Colonic mucosa (tissue), 4 donors: ENCODE results near the gene OR52H1. TPM values are rescaled to one million over a fixed set of nuclear protein-coding genes. Genes with fewer than 3 reads are reported as not detected.

Source experiments
- DNase-seq: peaks from one replicate; pipeline ENCODE4 v3.0.0-alpha.2; 2020
- H3K27ac ChIP-seq: fragments of 200-600 bp; one replicate; pipeline ENCODE4 v1.8.0; 2021
- H3K27me3 ChIP-seq: fragments of 200-600 bp; one replicate; pipeline ENCODE4 v1.8.0; 2021
- H3K36me3 ChIP-seq: fragments of 200-600 bp; one replicate; pipeline ENCODE4 v1.8.0; 2021
- H3K4me1 ChIP-seq: fragments of 200-600 bp; one replicate; pipeline ENCODE4 v1.8.0; 2021; ENCODE audit warnings: mild to moderate bottlenecking
- H3K4me3 ChIP-seq: fragments of 200-600 bp; one replicate; pipeline ENCODE4 v1.8.0; 2021
- H3K9ac ChIP-seq, 2 donors: one replicate each; pipeline ENCODE4 v1.7.0; 2013; ENCODE audit warnings: control low read depth in 2 of 2, low read depth in 2 of 2, low read length in 2 of 2
- H3K9me3 ChIP-seq: fragments of 200-600 bp; one replicate; pipeline ENCODE4 v1.8.0; 2021
- intact Hi-C: fragments of 100-400 bp; cut with DNase I; formaldehyde crosslinking; loops from one replicate; pipeline ENCODE4 v1.14.1; 2022
- total RNA-seq, 2 donors: library from RNA; stranded (reverse); fragmentation: NEBNext Ultra II Directional in 1 of 2; extraction: Animal tissue kit (Norgen Biotek cat#: 25700) in 1 of 2; gene quantifications; one replicate each; pipeline ENCODE4 v1.2.1, GENCODE V29; 2021
- TF ChIP-seq, protein P1 (sequence below): fragments of 200-600 bp; IDR thresholded peaks from one replicate; pipeline ENCODE4 v1.8.0; 2022; ENCODE audit warnings: antibody characterized with exemption, mild to moderate bottlenecking
- donor health status: healthy.
- donor health status: DM: no; HTN: no; CAD: no.
- donor health status: DM: no; HTN: no; CAD: no.

The OR52H1 gene
- total RNA-seq, 2 donors from 2014 or later = not detected

DNA sequence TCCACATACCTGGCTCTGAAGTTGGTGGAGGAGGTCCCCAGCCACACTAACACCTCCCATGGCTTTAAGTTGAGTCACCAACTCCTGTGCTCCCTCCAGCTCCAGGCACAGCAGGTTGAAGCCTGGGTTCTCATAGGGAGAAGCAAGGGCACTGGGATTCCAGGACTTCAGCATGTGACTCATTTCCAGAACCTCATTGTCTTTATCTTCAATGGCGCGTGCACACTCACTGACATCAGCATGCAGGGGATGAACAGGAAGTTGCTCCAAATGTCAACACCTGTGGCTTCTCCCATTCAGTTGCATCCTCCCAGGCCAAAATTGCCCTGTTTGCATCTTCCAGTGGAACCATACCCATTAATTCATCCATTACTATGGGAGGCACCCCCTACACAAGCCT lies 26.0 kb downstream of the OR52H1 start:
- Histone ChIP-seq H3K36me3 (no peaks in the 10 kb centered on the region), H3K27ac (no peak overlapping the region), H3K4me3 (no peak overlapping the region), H3K27me3 (no peaks in the 10 kb centered on the region), H3K9ac (no peak overlapping the region), H3K9me3 (no peaks in the 10 kb centered on the region), H3K4me1 (no peaks in the 10 kb centered on the region)
- intact Hi-C loops = no loop called here
- no peak for DNase-seq
- TF ChIP-seq, protein P1, sequence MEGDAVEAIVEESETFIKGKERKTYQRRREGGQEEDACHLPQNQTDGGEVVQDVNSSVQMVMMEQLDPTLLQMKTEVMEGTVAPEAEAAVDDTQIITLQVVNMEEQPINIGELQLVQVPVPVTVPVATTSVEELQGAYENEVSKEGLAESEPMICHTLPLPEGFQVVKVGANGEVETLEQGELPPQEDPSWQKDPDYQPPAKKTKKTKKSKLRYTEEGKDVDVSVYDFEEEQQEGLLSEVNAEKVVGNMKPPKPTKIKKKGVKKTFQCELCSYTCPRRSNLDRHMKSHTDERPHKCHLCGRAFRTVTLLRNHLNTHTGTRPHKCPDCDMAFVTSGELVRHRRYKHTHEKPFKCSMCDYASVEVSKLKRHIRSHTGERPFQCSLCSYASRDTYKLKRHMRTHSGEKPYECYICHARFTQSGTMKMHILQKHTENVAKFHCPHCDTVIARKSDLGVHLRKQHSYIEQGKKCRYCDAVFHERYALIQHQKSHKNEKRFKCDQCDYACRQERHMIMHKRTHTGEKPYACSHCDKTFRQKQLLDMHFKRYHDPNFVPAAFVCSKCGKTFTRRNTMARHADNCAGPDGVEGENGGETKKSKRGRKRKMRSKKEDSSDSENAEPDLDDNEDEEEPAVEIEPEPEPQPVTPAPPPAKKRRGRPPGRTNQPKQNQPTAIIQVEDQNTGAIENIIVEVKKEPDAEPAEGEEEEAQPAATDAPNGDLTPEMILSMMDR = no peak

DNA sequence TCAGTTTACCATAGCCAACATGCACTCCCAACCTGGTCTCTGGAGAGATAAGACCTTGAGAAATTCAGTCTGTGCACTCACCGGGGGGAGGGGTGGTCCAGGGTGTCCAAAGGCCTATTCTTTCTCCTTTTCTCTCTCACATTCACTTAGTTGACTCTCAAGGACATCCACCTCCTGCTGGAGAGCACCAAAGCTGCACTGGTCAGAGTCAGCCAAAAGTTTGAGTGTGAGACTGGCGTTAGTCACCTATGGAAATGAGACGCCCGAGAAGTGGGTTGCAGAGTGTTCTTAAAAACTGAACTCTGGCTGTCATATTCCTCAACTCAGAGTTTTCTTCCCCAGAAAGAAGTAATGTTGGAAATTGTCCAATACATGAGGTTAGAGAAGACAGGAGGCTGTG lies 26.8 kb downstream of the OR52H1 start:
- intact Hi-C loops = no loop called here
- no peaks in the 10 kb centered on the region for H3K4me1 ChIP-seq
- no peak overlapping the region for H3K9ac ChIP-seq
- DNase-seq = no peak
- H3K27ac ChIP-seq = no peak overlapping the region
- H3K36me3 ChIP-seq = no peaks in the 10 kb centered on the region
- no peaks in the 10 kb centered on the region for H3K27me3 ChIP-seq
- TF ChIP-seq, protein P1 = no peak
- no peak overlapping the region for H3K4me3 ChIP-seq
- no peaks in the 10 kb centered on the region for H3K9me3 ChIP-seq

DNA sequence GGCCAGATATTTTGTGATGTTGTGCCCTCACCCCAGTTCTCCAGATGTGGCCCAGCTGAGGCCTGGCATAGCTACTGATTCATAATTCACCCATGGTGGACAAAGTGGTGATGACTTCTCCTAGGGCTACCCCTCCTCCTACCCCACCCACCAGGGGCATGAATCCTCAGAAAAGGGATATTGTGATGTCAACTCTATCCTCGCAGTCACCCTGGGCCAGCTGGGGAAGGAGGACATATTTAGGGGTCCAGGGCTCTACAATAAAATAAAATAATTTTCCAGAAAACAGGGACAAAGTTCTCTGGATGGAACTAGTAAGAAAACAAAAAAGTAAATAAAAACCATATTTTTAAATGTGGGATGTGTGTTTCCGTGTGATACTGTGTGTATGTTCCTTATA lies 31.7 kb downstream of the OR52H1 start, which contains the start of gene UBQLNL:
Gene UBQLNL, minus strand, starts transcription at position 101 of the 400 bp plus-strand sequence. CDS start 258 bp downstream, outside the sequence.
- no peak within 1 kb of the TSS for H3K27ac ChIP-seq
- intact Hi-C loops = no loop called here
- H3K9me3 ChIP-seq = no peaks in the 10 kb centered on the region
- H3K9ac ChIP-seq = no peak within 1 kb of the TSS
- no peak for DNase-seq
- TF ChIP-seq, protein P1 = no peak
- no peaks in the 10 kb centered on the region for H3K27me3 ChIP-seq
- H3K4me1 ChIP-seq = no peaks in the 10 kb centered on the region
- H3K36me3 ChIP-seq = no peaks in the 10 kb centered on the region
- H3K4me3 ChIP-seq = no peak within 1 kb of the TSS

DNA sequence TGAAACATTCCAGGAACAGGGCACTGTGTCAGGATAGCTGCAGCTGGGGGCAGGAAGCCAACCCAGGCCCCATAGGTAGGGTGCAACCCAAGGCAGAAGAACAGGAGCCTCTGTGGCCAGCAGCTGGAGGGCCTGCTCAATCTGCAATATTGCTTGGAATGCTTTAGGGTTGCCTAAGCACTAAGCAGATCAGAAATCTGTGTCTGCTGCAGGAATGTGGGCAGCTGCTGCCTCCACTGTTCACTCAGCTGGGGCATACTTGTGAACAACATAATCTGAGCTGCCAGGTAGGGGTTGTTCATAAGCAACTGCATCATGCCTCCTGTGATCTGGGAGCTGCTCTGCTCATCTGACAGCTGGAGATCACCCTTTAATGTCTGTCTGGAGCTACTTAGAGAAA lies 33.5 kb downstream of the OR52H1 start:
- Histone ChIP-seq H3K4me1 (no peaks in the 10 kb centered on the region), H3K9ac (no peak overlapping the region), H3K9me3 (no peaks in the 10 kb centered on the region), H3K36me3 (no peaks in the 10 kb centered on the region), H3K27ac (no peak overlapping the region), H3K27me3 (no peaks in the 10 kb centered on the region), H3K4me3 (no peak overlapping the region)
- intact Hi-C loops = no loop called here
- DNase-seq = no peak
- TF ChIP-seq, protein P1 = no peak

DNA sequence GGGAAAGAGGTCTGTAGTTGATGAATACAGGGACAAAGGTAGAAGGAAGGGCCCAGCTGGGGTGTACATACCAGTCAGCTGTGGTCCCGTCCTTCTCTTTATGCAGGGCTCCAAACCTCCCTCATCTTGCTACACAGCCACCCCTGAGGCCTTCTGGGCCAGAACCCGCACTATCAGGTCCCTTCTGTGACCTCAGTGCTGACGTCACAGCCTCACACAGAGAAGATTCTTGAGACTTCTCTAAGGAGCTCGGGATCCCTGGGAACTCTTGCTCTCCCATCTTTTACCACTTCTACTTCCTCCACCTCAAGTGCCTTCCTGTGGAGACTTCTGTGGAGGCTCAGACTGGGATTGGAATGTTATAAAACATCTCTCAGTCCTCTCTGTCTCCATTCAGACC lies 38.5 kb downstream of the OR52H1 start, which contains the start of gene UBQLN3:
Gene UBQLN3, minus strand, starts transcription at position 155 of the 400 bp plus-strand sequence. CDS start 399 bp downstream, outside the sequence.
- TF ChIP-seq, protein P1 = no peak
- Histone ChIP-seq H3K36me3 (no peaks in the 10 kb centered on the region), H3K27me3 (no peaks in the 10 kb centered on the region), H3K4me1 (no peaks in the 10 kb centered on the region), H3K9ac (no peak within 1 kb of the TSS), H3K4me3 (no peak within 1 kb of the TSS), H3K27ac (no peak within 1 kb of the TSS), H3K9me3 (no peaks in the 10 kb centered on the region)
- no peak for DNase-seq
- intact Hi-C loops = no loop called here
